HL-60/S4 treated with phorbol 12-myristate 13-acetate at 8.2 ng/mL for 4 days and 3 days (cell line): Measurements from ENCODE around the gene TENT4B.

Source experiments
- in situ Hi-C: fragments of 300-500 bp; cut with MboI; formaldehyde crosslinking; loops from 2 replicates; pipeline ENCODE4 v1.15.0; 2022; ENCODE audit warnings: low sequenced_read_pairs

Gene TENT4B

DNA sequence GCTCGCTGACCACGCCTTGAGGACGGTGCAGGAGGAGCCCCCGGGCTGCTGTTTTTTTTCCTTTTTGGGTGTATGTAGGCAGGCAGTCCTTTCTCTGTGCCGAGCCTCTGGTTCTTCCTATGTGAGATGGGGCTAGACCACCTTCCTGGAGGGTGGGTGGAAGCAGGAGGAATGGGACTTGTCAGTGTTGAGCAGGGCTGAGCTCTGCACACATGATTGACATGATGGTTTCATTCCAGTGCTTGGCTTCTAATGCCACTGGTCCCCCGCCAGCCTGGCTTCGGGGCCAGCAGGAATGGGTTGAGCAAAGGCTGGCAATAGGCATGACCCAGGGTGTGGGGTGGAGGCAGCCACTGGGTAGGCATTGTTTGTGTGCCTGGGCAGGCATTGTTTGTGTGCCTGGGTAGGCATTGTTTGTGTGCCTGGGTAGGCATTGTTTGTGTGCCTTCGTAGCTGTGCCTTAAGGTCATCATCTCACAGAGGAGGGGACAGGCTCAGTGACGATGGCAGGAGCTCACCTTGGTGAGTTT lies 99.0 kb downstream of the TENT4B start:
- in situ Hi-C loops = no loop called here

DNA sequence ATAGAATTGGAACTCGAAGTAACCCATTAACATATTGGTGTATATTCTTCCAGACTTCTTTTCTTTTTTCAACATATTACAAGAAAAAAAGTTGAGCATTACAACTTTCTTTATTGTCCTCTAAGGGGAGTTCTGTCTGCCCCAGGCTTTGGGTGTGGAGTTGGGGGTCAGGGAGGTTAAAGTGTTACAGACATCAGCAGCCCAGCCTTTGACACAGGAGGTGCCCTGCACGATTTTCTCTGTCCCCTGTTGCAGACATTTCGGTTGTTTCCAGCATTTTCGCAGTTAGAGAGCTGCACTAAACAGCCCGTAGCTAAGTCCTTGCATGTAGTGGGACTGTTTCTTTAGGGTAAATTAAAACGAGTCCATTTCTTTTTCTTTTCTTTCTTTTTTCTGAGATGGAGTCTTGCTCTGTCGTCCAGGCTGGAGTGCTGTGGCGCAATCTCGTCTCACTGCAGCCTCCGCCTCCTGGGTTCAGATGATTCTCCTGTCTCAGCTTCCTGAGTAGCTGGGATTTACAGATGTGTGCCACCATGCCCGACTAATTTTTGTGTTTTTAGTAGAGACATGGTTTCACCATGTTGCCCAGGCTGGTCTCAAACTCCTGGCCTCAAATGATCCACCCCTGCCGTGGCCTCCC lies 99.9 kb downstream of the TENT4B start:
- in situ Hi-C loops = no loop called here

DNA sequence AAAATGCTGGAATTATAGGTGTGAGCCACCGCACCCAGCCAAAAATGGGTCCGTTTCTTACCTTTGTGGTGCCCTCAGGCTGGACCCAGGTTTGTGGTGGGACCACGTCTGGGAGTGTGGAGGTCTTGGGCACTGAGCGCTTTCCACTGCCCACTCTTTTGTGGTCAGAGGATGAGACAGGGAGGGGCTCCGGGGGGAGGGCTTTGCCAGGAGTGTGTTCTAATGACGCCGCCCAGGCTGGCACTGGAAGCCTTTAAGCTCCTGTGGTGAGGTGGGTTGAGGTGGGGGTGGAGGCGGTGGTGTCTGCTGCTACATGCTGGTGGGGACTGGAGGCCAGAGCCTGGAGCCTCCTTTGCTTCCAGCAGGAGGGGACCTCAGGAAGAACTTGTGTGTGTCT lies 100.4 kb downstream of the TENT4B start:
- in situ Hi-C loops = no loop called here

DNA sequence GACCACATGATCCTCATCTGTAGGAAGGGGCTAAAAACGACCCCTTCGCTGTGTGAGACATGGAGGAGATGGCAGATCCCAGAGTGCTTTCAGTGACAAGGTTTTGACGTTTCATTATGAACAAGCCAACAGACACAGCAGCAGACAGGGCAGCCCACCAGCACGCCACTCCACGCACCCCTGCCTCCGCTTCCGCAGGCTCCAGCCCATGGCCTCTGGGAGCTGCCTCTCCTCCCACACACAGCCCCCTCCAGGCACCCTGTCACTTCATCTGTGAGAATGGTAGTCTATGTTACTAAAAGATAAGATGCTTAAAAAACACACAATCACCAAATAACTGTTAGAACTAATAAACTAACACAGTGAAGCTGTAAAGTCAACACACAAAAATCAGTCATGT lies 101.0 kb downstream of the TENT4B start:
- in situ Hi-C loops = no loop called here

DNA sequence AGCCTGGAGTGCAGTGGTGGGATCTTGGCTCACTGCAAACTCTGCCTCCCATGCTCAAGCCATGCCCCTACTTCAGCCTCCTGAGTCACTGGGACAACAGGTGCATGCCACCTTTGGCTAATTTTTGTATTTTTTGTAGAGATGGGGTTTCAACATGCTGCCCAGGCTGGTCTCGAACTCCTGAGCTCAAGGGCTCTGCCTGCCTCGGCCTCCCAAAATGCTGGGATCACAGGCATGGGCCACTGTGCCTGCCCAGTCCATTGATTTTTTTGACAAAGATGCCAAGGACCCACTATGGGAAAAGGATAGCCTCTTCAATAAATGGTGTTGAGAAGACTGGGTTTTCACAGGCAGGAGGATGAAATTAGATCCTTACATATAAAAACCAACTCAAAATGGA lies 102.4 kb downstream of the TENT4B start:
- in situ Hi-C loops = no loop called here

DNA sequence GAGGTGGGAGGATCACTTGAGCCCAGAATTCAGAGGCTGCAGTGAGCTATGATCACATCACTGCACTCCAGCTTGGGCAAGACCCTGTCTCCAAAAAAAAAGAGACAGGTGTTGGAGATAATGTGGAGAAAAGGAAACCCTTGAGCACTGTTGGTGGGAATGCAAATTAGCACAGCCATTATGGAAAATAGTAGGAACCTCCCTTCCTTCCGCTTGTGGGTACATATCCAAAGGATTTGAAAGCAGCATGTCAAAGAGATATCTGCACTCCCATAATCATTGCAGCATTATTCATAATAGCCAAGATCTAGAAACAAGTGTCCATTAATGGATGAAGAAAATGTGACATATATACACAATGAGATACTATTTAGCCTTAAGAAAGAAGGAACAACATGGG lies 103.5 kb downstream of the TENT4B start:
- in situ Hi-C loops = no loop called here

DNA sequence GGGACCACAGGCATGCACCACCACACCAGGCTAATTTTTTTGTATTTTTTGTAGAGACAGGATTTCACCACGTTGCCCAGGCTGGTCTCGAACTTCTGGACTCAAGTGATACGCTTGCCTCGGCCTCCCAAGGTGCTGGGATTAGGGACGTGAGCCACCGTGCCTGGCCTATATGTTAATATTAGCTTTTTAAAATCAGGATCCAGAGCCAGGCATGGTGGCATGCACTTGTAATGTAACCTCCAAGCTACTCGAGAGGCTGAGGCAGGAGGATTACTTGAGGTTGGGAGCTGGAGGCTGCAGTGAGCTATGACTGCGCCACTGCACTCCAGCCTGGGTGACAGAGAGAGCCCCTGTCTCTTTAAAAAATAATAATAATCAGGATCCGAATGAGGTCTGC lies 104.8 kb downstream of the TENT4B start:
- in situ Hi-C loops = no loop called here

DNA sequence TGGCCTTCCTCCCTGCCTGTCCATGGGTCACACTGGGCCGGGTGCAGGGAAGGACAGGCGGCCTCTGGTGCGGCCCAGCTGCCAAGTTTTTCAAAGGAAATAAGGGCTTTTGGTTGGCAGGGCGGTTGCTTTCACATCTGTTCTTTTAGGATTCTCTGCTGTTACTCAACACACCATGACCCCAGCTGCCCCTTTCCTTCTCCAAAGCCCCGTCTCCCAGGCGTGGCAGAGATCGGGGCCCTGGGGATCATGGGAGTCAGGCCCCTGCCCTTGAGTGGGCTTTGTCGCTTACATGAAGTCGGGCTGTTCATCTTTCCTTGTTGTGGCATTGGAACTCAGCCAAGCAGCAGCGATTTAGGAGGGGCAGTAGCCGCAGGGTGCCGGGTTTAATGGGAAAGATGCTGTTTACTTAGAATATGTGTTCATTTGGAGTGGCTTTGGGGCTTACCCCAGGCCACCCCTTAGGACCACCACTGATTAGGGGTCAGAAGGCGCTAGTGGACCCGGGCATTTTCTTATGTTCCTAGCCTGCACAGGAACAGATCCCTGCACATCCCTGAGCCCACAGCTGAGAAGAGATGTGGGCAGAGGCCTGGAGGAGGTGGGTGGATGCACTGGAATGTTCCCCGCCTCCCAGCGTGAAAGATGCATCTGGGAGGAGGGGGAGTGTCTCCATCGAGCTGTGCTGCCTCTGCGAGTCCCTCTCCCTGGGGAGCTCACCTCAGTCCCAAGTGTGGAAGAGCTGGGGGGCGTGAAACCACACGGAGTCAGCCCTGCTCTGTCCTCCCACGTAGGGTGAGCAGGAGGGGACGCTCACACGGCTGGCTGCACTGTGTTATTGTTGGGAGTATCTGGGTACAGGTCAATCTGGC lies 106.5 kb downstream of the TENT4B start:
- in situ Hi-C loops = no loop called here

DNA sequence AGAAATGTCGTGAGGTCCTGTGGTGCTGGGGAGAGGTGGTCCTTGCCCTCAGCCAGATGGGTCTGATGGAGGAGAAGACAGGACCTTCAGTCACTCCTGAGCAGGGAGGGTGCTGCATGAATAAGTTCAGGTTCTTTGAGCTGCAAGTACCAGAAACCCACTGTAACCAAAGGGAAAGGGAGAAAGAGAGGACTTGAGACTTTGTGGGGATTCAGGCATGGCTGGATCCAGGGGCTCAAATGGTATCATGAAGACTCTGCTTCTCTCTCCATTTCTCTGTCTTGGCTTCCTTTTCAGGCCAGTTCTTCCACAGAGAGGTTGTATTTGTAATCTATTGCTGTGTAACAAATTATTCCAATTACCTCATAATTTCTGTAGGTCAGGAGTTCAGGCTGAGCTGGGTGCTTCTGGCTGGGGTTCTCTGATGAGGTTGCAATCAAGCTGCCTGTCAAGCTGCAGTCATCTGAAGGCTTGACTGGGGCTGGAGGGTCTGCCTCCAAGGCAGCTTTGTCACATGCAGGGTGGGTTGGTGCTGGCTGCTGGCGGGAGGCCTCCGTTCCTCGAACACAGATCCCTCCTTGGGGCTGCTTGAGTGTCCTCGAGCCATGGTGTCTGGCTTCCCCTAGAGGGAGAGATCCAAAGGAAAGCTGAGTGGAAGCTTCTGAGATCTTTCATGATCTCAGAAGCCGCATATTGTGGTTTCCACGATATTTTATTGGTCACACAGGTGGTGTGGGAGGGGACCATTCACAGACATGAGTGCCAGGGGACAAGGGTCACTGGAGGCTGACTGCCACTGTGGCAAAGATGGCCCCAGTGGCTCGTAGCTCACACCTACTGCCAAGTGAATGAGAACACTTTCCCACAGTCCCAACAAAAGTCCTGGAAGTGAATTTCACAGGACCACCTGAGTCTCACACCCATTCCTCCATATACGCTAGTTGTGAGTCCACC lies 107.4 kb downstream of the TENT4B start:
- in situ Hi-C loops = no loop called here

DNA sequence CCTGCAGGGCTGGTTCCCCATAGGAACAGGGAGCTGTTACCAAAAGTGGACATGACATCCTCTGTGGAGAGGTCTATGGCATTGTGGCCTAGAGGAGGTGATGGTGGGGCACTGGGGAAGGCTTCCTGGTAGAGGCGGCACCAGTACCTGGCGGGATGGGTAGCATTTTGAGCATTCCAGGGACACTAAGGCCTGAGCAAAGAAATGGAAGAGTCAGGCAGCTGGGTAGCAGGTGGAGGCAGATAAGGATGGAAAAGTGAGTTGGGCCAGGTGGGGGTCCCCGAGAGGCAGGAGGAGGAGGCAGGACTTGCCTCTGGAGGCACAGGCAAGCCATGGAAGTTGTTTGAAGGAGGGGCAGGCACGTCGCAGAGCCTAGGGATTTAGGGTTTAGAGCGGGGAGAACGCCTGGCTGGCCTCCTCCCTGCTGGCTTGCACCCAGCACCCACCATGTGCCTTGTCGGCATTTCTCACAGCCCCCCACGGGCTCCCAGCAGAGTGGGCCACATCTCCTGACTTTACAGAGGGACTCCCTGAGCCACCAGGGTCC lies 108.1 kb downstream of the TENT4B start:
- in situ Hi-C loops = no loop called here

DNA sequence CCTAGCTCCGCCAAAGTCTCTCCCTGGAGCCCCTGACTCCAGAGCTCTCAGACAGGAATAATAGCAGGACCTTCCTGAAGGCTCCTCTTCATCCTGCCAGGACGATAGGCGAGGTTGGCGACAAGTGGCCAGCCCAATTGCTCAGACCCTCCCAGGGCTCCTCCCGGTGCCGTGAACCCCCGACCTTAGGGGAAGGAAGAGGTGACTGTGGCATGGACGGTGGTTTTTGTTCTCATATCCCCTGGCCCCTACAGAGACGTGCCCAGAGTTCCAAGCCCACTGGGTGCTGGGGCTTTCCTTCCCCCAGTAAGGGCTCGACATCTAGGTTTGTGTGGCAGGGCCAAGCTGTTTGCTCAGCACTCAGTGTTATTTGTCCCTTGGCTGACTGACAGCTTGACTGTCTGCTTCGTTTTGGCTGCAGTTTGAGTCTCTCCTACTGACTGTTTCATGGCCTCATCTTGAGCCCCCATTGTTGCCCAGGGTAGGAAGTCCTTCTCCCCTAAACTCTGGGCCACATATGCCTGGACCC lies 108.7 kb downstream of the TENT4B start:
- in situ Hi-C loops = no loop called here

DNA sequence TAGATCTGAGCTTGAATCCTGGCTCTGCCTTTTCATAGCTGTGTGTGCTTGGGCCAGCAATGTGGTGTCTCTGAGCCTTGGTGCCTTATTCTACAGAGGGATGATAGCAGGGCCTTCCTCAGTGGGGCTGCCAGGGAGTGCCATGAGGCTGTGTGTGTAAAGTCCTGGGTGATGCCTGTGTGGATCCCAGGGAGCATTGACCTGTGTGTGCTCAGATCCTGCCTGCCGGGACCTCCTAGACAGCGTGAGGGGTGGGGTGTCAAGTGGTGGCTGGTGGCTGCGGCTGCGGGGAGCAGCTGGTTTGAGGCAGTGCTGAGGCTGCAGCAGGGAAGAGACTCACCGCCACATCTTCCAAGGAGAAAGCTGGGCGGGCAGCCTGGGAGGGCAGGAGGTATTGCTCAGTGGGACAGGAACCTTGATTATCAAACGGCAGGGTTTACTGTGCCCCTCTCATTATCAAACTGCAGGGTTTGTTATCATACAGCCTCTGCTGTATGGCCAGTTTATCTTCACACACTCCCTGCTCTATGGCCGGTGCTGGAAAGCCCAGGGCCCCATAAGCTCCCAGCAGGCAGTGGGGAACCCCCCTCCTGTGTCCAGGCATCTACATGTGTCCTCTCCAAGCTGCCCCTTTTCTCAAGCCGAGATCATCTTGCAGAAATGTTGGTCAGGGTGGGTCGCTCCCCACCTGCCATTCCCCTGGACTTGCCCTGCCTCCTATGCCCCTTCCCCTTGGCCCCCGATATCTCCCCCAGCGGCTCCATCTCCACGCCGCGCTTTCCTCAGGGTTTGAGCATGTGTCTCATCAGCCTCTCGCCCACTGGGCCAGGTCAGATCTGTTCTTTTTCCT lies 110.2 kb downstream of the TENT4B start:
- in situ Hi-C loops = no loop called here

DNA sequence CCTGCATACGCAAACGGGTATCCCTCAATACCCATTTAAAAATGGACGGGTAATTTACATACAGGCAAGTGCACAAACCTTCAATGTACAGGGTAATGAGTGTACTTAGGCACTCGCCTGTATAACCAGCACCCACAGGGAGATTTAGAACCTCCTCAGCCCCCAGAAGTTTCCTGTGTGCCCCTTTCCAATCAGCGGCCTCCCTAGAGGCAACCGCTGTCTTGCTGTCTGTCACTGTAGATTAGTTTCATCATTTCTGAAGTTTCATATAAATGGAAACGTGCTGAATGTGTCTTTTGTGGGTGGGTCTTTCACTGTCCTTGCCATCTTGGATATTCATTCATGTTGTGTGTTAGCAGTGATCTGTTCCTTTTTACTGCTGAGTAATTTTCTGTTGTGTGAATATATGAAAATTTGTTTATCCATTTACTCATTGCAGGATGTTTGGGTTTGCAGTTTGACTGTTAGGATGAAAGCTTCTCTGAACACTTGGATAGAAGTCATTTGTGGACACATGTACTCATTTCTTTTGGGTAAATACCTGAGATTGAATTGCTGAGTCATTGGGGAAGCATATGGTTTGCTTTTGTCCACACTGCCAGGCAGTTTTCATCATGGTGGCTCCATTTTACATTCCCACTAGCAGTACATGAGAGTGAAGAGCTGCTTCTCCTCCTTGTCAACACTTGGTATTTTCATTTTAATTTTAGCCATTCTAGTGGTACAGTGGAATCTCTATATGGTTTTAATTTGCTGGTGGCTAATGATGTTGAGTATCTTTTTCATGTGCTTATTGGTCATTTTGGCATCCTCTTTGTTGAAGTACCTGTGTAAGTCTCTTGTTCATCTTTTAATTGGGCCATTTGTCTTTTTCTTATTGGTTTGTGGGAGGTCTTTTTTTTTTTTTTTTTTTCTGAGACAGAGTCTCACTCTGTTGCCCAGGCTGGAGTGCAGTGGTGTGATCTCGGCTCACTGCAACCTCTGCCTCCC lies 111.1 kb downstream of the TENT4B start:
- in situ Hi-C loops = no loop called here

DNA sequence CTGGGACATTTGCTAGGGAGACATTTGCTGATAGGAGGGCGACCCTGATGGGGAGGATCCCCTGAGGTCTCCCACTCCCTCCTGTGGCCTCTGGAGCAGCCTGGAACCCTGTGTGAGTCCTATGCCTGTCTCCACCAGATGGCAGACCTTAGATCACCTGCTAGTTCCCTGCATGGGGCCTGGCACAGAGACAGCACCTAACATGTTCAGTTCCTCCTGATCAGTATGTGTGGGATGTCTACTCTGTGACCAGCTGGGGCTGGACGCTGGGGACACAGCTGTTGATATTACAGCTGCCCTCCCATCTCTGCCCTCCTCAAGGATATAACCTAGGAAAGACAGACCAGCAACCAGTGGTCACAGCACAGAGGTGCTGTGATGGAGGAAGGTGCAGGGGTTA lies 112.2 kb downstream of the TENT4B start:
- in situ Hi-C loops = no loop called here

DNA sequence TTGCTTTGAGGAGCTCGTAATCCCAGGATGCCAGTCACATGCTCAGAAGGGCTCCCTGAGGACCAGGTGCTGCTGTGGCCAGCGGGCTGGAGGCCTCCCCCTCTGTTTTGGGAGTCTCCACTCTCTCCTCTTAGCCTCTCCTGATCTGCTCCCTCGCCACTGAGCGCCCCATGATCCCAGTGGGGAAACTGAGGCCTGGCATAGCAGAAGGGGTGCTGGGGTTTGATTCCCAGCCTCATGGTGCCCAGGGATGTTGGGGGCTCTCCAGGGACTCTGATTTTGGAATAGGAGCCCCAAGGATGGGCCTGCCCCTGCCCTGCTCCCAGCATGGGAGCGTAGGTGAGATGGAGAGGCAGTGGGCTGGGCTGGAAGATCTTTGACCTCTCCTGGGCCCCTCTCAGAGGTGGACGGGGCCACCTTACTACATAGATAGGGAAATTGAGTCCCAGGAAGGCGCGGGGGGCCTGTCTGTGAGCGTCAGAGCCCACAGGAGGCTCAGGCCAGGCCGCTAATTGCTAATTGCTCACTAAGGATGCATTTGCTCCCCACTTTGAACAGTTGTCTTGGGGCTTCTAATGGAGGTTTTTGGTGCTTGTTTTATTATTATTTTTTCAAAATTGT lies 112.7 kb downstream of the TENT4B start:
- in situ Hi-C loops = no loop called here

DNA sequence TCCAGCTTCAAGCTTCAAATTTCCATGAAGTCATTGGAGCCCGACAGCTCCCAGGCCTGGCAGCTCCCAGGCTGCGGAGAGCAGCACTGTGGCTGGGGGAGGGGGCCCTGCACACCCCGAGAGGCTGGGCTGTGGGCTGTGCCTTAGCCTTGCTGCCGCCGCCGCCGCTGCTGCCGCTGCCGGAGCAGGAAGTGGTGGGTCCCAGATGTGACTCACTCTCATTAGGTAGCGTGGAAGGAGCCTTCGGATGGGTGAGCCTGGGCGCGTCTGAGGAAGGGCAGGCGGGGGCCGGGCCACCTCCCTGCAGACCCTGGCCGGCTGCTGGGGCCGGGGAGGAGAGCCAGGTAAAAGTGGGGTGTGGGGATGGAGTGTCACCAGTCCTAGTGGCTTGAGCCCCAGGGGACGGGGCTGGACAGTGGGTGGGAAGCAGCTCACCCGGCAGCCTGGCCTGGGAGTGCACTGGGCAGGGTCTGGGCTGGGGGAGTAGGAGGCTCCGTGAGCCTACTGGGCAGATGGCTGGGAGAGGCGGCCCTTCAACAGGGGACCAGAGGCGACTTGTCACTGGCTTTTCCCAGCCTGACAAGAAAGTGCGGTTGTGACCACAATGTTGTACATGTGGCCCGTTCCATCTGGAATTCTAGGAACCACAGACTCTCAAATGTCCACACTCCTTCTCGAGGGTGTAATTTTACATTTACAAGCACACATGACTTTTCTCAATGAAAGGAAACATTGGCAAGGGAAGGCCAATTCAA lies 113.4 kb downstream of the TENT4B start, which contains the start of gene ADCY7:
ADCY7 (plus strand) TSS at position 215 of the 755 bp plus-strand sequence. CDS start 21,629 bp downstream, outside the sequence.
- in situ Hi-C loops = no loop called here

DNA sequence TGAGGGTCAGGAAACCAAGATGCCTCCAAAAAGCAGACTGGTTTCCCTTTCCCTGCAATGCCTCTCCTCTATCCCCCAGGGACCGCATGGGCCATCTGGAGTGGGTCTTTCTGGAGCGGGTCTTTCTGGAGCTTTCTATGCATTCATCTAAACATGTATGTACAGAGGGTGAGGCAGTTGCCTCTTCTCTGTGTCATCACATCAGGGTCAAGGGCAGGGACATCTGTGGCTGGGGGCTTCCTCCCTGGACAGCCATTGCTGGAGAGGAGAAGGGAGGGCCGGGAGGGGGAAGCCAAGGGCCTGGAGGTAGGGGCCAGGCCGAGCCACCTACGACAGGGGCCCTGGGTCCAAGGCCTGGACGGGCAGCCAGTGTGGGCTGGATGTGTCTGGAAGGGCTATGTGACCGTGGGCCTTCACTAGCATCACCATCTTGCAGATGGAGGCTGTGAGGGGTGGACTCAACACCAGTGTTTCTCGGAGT lies 114.1 kb downstream of the TENT4B start:
- in situ Hi-C loops = no loop called here
